OCI-LY3 (cell line): Measurements from ENCODE around the gene APLF.

Experiments
- H2AFZ ChIP-seq: fragments of 200-600, 300-600 bp; shearing (Covaris generic); 2 replicates; pipeline ENCODE4 v1.6.0; 2014; ENCODE audit warnings: antibody characterized with exemption, low read depth, low read length
- H3K27ac ChIP-seq: fragments of 200-600, 300-600 bp; sonication (generic); 2 replicates; pipeline ENCODE4 v1.5.1; 2014; ENCODE audit warnings: mild to moderate bottlenecking, low read length, moderate library complexity, mixed read lengths
- H3K27me3 ChIP-seq: fragments of 200-600, 300-600 bp; sonication (generic); 2 replicates; pipeline ENCODE4 v1.6.1; 2014; ENCODE audit warnings: low read depth, low read length, mixed read lengths
- H3K36me3 ChIP-seq: fragments of 200-600, 300-600 bp; sonication (generic); replicated peaks from 2 replicates; pipeline ENCODE3; 2014; ENCODE audit warnings: low read depth, low read length, mixed read lengths
- H3K4me1 ChIP-seq: fragments of 300-600, 200-600 bp; sonication (generic); 2 replicates; pipeline ENCODE4 v1.6.1; 2014; ENCODE audit warnings: low read length, mixed read lengths
- H3K4me2 ChIP-seq: fragments of 200-600, 300-600 bp; sonication (generic); 2 replicates; pipeline ENCODE4 v1.6.1; 2014; ENCODE audit warnings: low read length, mixed read lengths
- H3K4me3 ChIP-seq: fragments of 300-600, 200-600 bp; sonication (generic); 2 replicates; pipeline ENCODE4 v1.5.1; 2014; ENCODE audit warnings: antibody characterized with exemption, mild to moderate bottlenecking, low read length, moderate library complexity
- H3K79me2 ChIP-seq: fragments of 300-600, 200-600 bp; shearing (Covaris generic); 2 replicates; pipeline ENCODE4 v1.6.1; 2014; ENCODE audit warnings: mild to moderate bottlenecking, low read length, mixed read lengths
- H3K9ac ChIP-seq: fragments of 300-600, 200-600 bp; shearing (Covaris generic); 2 replicates; pipeline ENCODE4 v1.6.0; 2014; ENCODE audit warnings: mild to moderate bottlenecking, low read length, moderate library complexity
- H3K9me3 ChIP-seq: fragments of 200-600, 300-600 bp; shearing (Covaris generic); 2 replicates; pipeline ENCODE4 v1.6.1; 2014; ENCODE audit warnings: low read length, mixed read lengths; ENCODE audit not compliant: insufficient read depth
- H4K20me1 ChIP-seq: fragments of 200-600, 300-600 bp; sonication (generic); 2 replicates; pipeline ENCODE4 v1.6.1; 2016; ENCODE audit warnings: low read length, mixed read lengths; ENCODE audit not compliant: insufficient read depth
- CTCF ChIP-seq: fragments of 200-600, 300-600 bp; sonication (generic); IDR thresholded peaks from 2 replicates; pipeline ENCODE4 v1.5.1; 2014; ENCODE audit warnings: antibody characterized with exemption, low read length, low read depth
- EZH2phosphoT487 ChIP-seq: fragments of 200-600 bp; shearing (Covaris generic); IDR thresholded peaks from 2 replicates; pipeline ENCODE4 v1.6.1; 2018; ENCODE audit warnings: antibody characterized with exemption, mixed run types, low read depth

The APLF gene

GRCh38 chr2:68447118-68447517 is 20.3 kb upstream of the APLF start:
- peaks cover 5% of the 10 kb centered on the region for H3K4me1 ChIP-seq
- no peaks in the 10 kb centered on the region for H3K36me3 ChIP-seq
- H3K9me3 ChIP-seq = no peaks in the 10 kb centered on the region
- TF ChIP-seq CTCF (no peak), EZH2phosphoT487 (no peak)
- no peaks in the 10 kb centered on the region for H3K27me3 ChIP-seq
- no peak overlapping the region for H3K4me3 ChIP-seq
- H3K4me2 ChIP-seq = no peak overlapping the region
- no peaks in the 10 kb centered on the region for H4K20me1 ChIP-seq
- no peak overlapping the region for H2AFZ ChIP-seq
- no peak overlapping the region for H3K9ac ChIP-seq
- no peaks in the 10 kb centered on the region for H3K79me2 ChIP-seq
- H3K27ac ChIP-seq = no peak overlapping the region

- no peaks in the 10 kb centered on the region for H3K79me2 ChIP-seq
- no peaks in the 10 kb centered on the region for H4K20me1 ChIP-seq
- H3K9ac ChIP-seq = no peak overlapping the region
- no peaks in the 10 kb centered on the region for H3K27me3 ChIP-seq
- TF ChIP-seq EZH2phosphoT487 (no peak), CTCF (no peak)
- no peak overlapping the region for H3K4me2 ChIP-seq
- H2AFZ ChIP-seq = no peak overlapping the region
- H3K36me3 ChIP-seq = no peaks in the 10 kb centered on the region
- H3K27ac ChIP-seq = no peak overlapping the region
- H3K9me3 ChIP-seq = no peaks in the 10 kb centered on the region
- H3K4me1 ChIP-seq = no peaks in the 10 kb centered on the region; the same call in 1 of the 2 replicates
- no peak overlapping the region for H3K4me3 ChIP-seq
Measured at GRCh38 chr2:68448671-68449653, 18.4 kb upstream of the APLF start.

- no peak overlapping the region for H3K4me2 ChIP-seq
Measured at GRCh38 chr2:68452158-68452900, 15.1 kb upstream of the APLF start.

More at GRCh38 chr2:68452158-68452900, 15.1 kb upstream of the APLF start:
- no peak overlapping the region for H3K4me3 ChIP-seq
- no peak overlapping the region for H2AFZ ChIP-seq
- no peak overlapping the region for H3K9ac ChIP-seq
- H3K36me3 ChIP-seq = no peaks in the 10 kb centered on the region
- no peaks in the 10 kb centered on the region; the same call in 1 of the 2 replicates for H3K4me1 ChIP-seq
- no peaks in the 10 kb centered on the region for H4K20me1 ChIP-seq
- no peaks in the 10 kb centered on the region for H3K9me3 ChIP-seq
- H3K79me2 ChIP-seq = no peaks in the 10 kb centered on the region
- H3K27ac ChIP-seq = no peak overlapping the region
- H3K27me3 ChIP-seq = no peaks in the 10 kb centered on the region
- no peak for TF ChIP-seq EZH2phosphoT487
- no peak for TF ChIP-seq CTCF
